CD4-positive, alpha-beta T cell treated with Interleukin-10 for 1 hour (primary cell): ENCODE results near the gene KCNJ11.
A peak's percentile ranks its signal among the peaks of the same experiment; 100 is the strongest.

Experiments used
- DNase-seq: peaks from one replicate; pipeline ENCODE4 v3.0.0-alpha.2; 2020

KCNJ11 gene

DNA sequence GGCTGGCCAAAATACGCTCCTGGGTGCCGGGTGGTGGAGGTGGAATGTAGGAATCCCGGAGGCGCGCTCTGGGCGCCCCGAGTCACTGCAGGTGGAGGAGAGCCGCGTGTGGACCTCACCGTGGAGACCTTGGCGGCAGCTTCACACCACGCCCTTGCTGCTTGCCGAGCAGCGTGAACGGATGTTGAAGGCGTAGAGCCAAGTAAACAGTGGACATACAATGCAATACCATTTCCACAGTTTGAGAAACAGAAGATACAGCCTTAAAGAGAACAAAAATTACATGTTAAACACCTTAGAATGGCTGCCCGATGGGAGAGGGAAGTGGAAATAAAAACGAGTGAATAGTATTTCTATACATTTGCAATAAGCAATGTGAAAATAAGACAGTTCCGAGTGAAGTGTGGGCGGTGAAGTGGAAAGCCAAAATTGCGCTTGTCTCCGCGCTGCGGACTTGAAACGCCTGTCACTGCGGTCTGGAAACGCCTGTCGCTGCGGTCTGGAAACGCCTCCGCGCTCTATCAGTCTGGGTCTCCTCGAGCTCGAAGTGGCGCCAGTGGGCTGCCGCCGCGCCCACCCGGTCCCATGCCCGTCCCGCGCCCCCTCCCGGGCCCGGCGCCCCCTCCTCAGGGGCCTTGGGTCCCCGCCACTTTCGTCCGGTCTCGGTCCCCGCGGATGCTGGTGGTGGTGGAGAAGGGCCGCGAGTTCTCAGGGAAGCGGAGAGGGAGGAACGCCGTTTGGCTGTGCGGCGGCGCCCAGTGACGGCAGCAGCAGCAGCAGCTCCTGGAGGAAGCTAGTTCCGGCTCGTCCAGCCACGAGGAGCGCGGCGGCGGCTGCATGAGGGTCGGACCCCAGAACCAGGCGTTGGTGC is 35.3 kb downstream of the KCNJ11 start:
- DNase-seq, result peak; percentile 46

DNA sequence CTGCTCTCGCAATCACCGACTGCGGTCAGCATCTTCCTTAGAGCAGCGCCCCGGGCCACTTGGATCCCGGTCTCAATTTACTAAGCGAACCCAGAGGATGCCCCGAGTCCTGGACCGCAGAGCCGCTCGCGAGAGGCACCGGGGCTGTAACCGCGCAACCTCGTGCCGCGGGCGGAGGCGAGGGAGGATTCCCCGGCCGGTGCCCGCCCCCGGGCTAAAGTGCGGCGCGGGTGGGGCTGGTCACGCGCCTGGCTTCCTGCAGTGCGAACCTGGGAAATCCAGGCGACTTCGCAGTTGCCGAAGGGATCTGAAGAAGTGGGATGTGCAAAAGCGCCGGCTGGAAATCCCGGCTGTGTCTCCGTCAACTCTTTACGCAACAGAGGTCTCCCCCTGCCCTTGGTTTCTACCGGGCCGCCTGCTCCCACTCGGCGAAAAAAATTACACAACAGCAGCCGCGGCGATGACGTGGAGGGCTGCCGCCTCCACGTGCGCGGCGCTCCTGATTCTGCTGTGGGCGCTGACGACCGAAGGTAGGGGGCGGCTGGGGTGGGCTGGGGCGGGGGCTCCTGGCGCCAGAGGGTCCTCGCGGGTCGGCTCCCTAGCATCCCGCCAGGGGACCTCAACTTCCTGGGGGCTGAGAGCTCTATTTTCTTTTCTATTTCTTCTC is 36.8 kb downstream of the KCNJ11 start, which contains the start of gene NCR3LG1:
TSS of gene NCR3LG1 (plus strand) at position 291 of the 667 bp plus-strand sequence. CDS start at position 461, 170 bp downstream.
- peak; percentile 68 for DNase-seq

DNA sequence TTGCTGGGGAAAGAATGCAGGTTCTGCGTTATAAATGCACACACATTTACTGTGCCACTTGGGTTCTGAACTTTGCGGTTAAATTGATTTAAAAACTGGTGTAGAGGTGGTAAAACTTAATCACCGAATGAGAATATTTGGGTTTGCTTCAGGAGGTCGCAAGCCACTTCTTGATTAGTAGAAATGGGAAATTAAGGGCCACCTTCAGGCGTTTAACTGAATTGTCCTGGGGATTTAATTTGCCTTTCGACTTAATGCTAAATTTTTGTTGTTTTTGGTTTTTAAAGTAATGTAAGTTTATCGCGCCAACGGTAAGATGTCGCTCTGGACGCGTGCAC is 37.3 kb downstream of the KCNJ11 start:
- no peak for DNase-seq

DNA sequence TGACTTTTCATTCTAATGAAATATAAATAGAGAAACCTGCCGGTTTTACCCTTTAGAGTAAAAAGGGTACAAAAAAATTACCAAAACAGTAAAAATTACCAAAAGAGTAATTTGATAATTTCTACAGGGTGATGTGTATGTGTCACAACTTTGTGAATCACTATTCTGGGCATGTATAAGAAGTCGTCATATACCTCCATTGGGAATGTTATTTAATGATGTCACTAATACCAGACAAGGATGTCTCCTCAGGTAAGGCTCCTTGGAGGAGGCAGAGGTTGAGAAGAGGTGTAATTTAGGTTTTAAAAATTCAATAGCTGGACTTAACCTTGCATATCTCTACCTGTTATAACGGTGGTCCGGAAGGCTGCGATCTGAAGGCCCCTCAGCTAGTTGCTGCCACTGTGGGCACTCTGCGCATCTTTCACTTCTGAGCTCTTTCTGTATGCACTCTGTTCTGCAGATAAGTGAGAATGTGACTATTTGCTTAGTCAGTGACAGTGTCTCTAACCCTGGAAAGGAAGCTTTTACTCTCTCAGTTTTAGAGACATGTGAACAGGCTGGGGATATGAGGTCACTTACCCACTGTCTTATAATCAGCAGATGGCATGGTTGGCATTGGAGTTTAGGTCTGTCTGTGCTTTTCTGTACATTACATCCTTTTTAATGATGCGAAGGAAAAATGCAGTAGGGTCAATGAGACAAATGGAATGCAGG is 37.8 kb downstream of the KCNJ11 start:
- DNase-seq, result no peak

DNA sequence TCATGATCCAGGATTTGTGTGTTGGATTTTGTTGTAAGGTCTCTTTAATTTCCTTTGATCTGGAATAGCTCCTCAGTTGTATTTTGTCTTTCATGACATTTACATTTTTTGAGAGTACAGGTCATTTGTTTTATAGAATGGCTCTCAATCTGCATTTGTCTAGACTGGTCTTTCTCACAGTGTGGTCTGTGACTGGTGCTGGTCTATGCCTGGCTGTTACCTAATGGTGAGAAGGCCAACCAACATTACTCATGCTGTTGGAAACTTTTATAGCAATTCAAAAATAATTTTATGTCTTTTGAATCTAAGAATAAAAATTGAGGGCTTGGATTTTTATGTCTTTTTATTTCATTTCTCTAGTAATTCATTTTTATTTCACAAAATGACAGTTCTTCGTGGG is 40.8 kb downstream of the KCNJ11 start:
- DNase-seq, result no peak

DNA sequence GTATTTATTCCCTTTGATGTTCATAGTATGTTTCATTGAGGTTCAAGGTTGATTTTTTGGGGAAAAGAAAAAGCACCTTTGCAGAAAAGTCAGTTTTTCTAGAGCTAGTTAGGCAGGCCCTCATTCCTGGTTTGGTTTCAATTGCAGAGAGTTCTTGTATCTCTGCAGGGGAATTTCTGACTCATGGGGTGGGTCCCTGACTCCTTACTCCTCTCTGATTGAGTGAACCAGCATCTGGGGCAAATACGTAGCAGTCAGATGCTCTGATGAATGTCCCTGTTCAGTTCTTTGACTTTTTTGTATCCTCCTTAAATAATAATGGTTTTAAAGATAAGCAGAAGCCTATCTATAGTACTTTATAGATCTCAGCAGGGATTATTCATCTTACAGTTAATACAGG is 44.6 kb downstream of the KCNJ11 start:
- DNase-seq, result no peak

DNA sequence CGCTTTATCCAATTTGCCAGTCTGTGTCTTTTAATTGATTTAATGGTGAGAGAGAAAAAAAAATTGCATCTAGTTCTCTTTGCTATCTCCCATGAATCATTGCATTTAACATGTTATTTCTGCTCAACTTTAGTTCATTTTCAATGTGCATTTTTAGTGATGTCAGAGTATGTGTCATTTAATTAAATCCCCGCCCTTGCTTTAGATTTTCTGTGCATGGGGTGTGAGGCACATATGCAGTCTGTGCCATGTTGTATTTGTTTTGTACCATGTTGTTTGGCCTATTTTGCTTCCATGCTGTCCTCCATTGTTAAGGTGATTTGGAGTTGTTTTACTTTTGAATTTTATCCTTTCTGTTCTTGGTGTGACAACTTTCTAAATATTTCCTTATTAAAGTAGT is 45.2 kb downstream of the KCNJ11 start:
- DNase-seq, result no peak
